ENCODE data around the gene SP1.

GRCh38 chr12:53347905-53348304 lies 32.1 kb upstream of the SP1 start:
- TF ChIP-seq CTCF (IDR thresholded peaks at IDR 0.05) (no peak), POLR2A (IDR thresholded peaks at IDR 0.05) (no peak)

All from heart left ventricle (tissue), 13 donors.